Gastrocnemius medialis (tissue), 4 donors: Measurements from ENCODE around the gene CARD16.
"Not testable (repeated sequence)": the region's sequence is repeated elsewhere in the genome, so short reads cannot be mapped to it uniquely, and the experiment has no call there.

ENCODE experiments used
- CTCF ChIP-seq, 5 experiments: fragments of 450-650 bp in 3 of 5; fragments of 200-600 bp in 2 of 5; sonication (generic) in 2 of 5; IDR thresholded peaks in 4 of 5; conservative IDR thresholded peaks in 1 of 5; 1 replicate in 4 of 5; 2 replicates in 1 of 5; pipeline ENCODE4 v1.5.1; 2016 to 2019; ENCODE audit warnings: antibody characterized with exemption in 5 of 5, mild to moderate bottlenecking in 3 of 5, moderate library complexity in 3 of 5
- POLR2A ChIP-seq, 2 donors: fragments of 450-650 bp; IDR thresholded peaks; one replicate each; pipeline ENCODE4 v1.6.1; 2017; ENCODE audit warnings: antibody characterized with exemption in 2 of 2, mild to moderate bottlenecking in 2 of 2, moderate library complexity in 2 of 2

- TF ChIP-seq CTCF (IDR thresholded peaks at IDR 0.05 in 4 of 5, conservative IDR thresholded peaks at IDR 0.05 in 1 of 5); POLR2A (IDR thresholded peaks at IDR 0.05): not testable (repeated sequence)
These were observed 35.2 kb upstream of the CARD16 start for GRCh38 chr11:105080171-105080906.
